Activated CD4-positive, alpha-beta T cell treated with anti-CD3 and anti-CD28 coated beads, Interleukin-2, amount 50 U/mL, for 1 hour (primary cell): Measurements from ENCODE around the gene GPATCH8.

Experiments
- DNase-seq: peaks from one replicate; pipeline ENCODE4 v3.0.0-alpha.2; 2020

GPATCH8 gene

DNA sequence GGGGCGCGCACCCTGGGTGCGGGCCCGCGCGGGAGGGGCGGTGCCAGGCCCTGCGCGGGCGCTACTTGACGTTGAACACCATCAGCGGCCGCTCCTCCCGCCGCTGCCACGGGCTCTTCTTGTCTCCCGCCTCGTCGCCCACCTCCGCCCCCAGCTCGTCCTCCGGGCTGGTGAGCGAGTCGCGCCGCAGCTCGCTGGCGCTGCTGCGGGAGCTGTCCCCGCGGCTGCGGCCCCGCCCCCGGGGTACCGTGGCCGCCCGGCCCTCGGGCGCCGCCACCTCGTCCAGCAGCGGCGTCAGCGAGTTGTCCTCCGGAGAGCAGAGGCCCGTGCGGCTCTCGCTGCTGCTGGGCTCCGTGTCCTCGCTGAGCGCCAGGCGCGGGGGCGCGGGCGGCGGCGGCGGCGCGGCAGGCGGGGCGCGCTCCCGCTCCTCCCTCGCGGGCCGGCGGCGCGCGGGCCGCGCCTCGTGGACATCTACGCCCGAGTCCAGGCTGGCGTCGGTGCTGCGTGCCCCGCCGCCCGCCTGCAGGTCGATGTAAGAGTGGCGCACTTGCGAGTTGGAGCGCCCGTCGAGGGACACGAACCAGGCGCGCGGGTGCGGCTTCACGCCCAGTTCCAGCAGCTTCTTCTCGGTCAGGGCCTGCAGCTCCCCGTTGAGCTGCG lies 149.4 kb downstream of the GPATCH8 start:
- DNase-seq = no peak

DNA sequence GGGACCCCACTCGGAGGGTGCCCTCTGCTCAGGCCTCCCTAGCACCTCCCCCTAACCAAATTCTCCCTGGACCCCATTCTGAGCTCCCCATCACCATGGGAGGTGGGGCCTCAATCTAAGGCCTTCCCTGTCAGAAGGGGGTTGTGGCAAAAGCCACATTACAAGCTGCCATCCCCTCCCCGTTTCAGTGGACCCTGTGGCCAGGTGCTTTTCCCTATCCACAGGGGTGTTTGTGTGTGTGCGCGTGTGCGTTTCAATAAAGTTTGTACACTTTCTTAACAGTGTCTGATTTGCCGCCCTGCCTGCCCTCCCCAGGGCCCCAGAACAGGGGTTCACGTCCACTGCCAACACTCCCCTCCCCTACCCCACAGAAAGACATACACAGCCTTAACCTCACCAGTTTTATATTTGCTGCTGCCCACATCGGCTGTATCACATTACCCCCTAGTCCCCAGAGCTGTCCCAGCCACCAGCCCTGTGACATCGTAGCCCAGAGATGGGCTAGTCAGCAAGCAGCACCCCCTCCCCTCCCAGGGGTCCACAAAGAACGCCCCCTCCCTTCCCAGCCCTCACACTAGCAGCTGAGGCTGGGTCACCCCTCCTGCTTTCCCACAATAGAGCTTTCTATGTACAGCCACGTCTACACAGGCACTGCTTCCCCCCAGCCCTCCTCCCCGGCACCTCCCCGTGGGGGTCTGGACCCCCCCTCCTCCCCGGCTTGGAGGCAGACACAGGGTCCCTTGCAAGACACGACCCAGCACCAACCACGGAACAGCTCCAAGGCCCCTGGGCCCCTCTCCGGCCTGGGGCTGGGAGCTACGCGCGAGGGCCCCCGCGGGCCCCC lies 150.2 kb downstream of the GPATCH8 start:
- no peak for DNase-seq

DNA sequence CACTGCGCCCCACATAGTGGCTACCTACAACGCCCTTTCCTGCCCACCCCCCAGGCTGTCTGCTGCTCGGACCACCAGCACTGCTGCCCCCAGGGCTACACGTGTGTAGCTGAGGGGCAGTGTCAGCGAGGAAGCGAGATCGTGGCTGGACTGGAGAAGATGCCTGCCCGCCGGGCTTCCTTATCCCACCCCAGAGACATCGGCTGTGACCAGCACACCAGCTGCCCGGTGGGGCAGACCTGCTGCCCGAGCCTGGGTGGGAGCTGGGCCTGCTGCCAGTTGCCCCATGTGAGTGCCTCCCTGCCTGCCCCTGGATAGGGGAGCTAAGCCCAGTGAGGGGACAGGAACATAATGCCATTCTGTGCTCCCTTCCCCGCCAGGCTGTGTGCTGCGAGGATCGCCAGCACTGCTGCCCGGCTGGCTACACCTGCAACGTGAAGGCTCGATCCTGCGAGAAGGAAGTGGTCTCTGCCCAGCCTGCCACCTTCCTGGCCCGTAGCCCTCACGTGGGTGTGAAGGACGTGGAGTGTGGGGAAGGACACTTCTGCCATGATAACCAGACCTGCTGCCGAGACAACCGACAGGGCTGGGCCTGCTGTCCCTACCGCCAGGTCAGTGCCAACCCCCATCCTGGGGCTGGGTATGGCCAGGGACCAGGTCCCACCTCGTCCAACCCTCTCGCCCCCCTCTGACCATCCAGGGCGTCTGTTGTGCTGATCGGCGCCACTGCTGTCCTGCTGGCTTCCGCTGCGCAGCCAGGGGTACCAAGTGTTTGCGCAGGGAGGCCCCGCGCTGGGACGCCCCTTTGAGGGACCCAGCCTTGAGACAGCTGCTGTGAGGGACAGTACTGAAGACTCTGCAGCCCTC lies 151.0 kb downstream of the GPATCH8 start:
- no peak for DNase-seq

DNA sequence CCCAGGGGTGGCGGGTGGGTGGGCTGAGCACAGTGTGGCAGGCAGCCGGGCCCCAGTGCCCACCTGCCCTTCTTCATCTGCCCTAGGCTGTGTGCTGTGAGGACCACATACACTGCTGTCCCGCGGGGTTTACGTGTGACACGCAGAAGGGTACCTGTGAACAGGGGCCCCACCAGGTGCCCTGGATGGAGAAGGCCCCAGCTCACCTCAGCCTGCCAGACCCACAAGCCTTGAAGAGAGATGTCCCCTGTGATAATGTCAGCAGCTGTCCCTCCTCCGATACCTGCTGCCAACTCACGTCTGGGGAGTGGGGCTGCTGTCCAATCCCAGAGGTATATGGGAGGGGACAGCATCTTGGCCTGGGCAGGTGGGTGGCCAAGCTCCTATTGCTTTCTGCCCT lies 151.7 kb downstream of the GPATCH8 start:
- no peak for DNase-seq

DNA sequence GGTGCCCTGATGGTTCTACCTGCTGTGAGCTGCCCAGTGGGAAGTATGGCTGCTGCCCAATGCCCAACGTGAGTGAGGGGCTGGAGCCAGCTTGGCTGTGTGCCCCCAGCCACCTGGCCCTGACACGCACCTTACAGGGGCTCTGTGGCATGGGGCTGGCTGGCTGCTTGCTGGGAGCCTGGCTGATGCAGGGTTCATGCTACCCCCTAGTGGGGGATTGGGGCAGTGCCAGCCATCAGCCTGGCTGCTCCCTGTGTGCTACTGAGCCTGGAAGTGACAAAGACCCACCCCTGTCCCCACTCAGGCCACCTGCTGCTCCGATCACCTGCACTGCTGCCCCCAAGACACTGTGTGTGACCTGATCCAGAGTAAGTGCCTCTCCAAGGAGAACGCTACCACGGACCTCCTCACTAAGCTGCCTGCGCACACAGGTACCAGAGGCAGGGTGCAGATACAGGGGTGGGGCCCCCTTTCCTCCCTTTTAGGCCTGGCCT lies 152.4 kb downstream of the GPATCH8 start:
- DNase-seq = peak; percentile 72

DNA sequence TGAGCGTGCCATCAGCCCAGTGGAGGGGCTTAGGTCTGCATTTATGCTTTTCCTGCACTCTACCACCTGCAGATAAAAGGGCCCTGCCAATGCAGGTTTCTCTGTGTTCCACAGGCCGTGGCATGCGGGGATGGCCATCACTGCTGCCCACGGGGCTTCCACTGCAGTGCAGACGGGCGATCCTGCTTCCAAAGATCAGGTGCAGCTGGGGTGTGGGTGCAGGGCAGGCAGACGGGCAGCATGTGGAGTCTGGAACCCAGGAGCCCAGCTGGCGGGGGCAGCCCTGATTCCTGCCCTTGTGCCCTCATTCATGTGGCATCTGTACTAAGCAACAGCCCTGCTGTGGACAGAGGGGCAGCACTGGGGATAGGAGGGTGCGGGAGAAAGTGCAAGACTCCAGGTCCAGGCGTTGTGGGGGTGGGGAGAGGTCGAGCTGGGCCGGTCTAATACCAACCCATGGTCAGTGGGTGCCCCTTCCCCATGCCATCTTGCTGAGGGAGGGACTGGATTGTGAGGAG lies 153.6 kb downstream of the GPATCH8 start:
- no peak for DNase-seq

DNA sequence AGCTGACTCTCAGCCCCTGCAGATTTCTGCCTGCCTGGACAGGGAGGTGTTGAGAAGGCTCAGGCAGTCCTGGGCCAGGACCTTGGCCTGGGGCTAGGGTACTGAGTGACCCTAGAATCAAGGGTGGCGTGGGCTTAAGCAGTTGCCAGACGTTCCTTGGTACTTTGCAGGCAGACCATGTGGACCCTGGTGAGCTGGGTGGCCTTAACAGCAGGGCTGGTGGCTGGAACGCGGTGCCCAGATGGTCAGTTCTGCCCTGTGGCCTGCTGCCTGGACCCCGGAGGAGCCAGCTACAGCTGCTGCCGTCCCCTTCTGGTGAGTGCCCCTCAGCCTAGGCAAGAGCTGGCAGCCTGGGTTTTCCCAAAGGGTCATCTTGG lies 154.2 kb downstream of the GPATCH8 start:
- no peak for DNase-seq

DNA sequence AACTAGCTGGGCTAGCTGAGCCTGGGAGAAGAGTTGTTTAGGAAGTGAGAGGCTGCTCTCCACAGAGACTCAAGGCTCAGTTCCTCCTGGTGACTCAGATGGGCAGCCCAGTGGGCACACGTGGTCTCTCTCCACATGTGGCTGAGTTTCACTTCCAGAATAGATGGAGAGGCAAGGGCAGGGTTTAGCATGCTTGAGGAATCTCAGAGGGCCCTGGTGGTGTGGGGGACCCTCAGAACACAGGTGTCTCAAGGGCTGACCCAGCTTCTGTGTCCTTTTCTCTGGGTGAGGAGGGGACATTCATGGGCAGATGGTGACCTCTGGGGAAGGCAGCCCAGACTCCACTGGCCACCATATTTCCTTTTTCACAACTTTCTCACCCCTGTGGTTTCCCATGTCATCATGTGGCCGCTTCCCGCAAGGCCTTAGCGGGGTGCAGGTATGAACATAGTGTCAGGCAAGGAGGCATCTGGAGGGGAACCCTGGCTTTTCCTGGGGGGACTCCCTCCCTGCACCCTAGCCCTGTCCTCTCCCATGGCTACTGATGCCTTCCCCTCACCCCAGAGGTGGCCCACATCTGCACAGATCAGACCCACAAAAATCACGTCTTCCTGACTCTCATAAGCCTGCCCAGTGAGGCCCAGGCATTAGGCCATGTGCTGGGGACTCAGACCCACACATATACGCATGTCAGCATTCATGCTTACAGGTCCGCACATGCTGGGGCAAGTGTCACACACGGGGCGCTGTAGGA lies 154.8 kb downstream of the GPATCH8 start:
- no peak for DNase-seq
